DND-41 (cell line): ENCODE results near the gene HOXC6.

Experiments
- ATAC-seq: fragments of 200-7000 bp; cut with Tn5 transposase; 3 replicates; pipeline ENCODE4 v1.9.1; 2021; ENCODE audit warnings: low read depth; ENCODE audit not compliant: insufficient read depth
- DNase-seq: peaks from one replicate; pipeline ENCODE4 v3.0.0-alpha.2; 2020
- H2AFZ ChIP-seq: 2 replicates; pipeline ENCODE4 v1.6.0; 2012; ENCODE audit warnings: low read depth, low read length
- H3K27ac ChIP-seq: 2 replicates; pipeline ENCODE4 v1.5.1; 2012; ENCODE audit warnings: low read length, inconsistent platforms
- H3K27me3 ChIP-seq: fragments of 200-600 bp; sonication (generic); 2 replicates; pipeline ENCODE4 v1.6.0; 2012; ENCODE audit warnings: low read length, mild to moderate bottlenecking, inconsistent platforms; ENCODE audit not compliant: insufficient read depth, poor library complexity
- H3K36me3 ChIP-seq: 2 replicates; pipeline ENCODE4 v1.5.1; 2012; ENCODE audit warnings: low read length, inconsistent platforms; ENCODE audit not compliant: insufficient read depth
- H3K4me1 ChIP-seq: 2 replicates; pipeline ENCODE4 v1.5.1; 2012; ENCODE audit warnings: mild to moderate bottlenecking, low read length; ENCODE audit not compliant: insufficient read depth
- H3K4me2 ChIP-seq: 2 replicates; pipeline ENCODE4 v1.6.0; 2012; ENCODE audit warnings: mild to moderate bottlenecking, moderate library complexity, low read length, inconsistent platforms; ENCODE audit not compliant: insufficient read depth
- H3K4me3 ChIP-seq, 2 experiments: fragments of 200-600 bp in 1 of 2; shearing (Covaris generic) in 1 of 2; 2 replicates each; pipeline ENCODE4 v1.5.1; 2012 to 2016; ENCODE audit warnings: inconsistent platforms in 2 of 2, low read length in 2 of 2, mild to moderate bottlenecking in 2 of 2, low read depth in 1 of 2, moderate library complexity in 1 of 2
- H3K79me2 ChIP-seq: 2 replicates; pipeline ENCODE4 v1.6.0; 2012; ENCODE audit warnings: low read length, inconsistent platforms; ENCODE audit not compliant: insufficient read depth
- H3K9ac ChIP-seq: 2 replicates; pipeline ENCODE4 v1.6.0; 2012; ENCODE audit warnings: low read depth, mild to moderate bottlenecking, inconsistent platforms, low read length, moderate library complexity
- H3K9me3 ChIP-seq: 2 replicates; pipeline ENCODE4 v1.5.1; 2012; ENCODE audit warnings: low read length, moderate library complexity, mild to moderate bottlenecking, inconsistent platforms; ENCODE audit not compliant: insufficient read depth, severe bottlenecking
- H4K20me1 ChIP-seq: 2 replicates; pipeline ENCODE4 v1.6.0; 2012; ENCODE audit warnings: low read length; ENCODE audit not compliant: insufficient read depth
- EZH2 ChIP-seq: IDR thresholded peaks from 3 replicates; pipeline ENCODE4 v1.6.1; 2012; ENCODE audit warnings: borderline replicate concordance, low read depth, mild to moderate bottlenecking, moderate library complexity, low read length, inconsistent platforms; ENCODE audit not compliant: severe bottlenecking
- TF ChIP-seq, protein P1 (sequence below): IDR thresholded peaks from 2 replicates; pipeline ENCODE4 v1.5.1; 2012; ENCODE audit warnings: borderline replicate concordance, low read length, moderate library complexity, mild to moderate bottlenecking; ENCODE audit not compliant: poor library complexity, severe bottlenecking; ENCODE audit errors: extremely low read depth

HOXC6 gene

GRCh38 chr12:54055552-54055951 is 27.3 kb downstream of the HOXC6 start:
- peaks cover 42% of the 10 kb centered on the region for H3K27me3 ChIP-seq
- H3K4me3 ChIP-seq, result no peak overlapping the region
- TF ChIP-seq EZH2, result no peak
- TF ChIP-seq, protein P1, sequence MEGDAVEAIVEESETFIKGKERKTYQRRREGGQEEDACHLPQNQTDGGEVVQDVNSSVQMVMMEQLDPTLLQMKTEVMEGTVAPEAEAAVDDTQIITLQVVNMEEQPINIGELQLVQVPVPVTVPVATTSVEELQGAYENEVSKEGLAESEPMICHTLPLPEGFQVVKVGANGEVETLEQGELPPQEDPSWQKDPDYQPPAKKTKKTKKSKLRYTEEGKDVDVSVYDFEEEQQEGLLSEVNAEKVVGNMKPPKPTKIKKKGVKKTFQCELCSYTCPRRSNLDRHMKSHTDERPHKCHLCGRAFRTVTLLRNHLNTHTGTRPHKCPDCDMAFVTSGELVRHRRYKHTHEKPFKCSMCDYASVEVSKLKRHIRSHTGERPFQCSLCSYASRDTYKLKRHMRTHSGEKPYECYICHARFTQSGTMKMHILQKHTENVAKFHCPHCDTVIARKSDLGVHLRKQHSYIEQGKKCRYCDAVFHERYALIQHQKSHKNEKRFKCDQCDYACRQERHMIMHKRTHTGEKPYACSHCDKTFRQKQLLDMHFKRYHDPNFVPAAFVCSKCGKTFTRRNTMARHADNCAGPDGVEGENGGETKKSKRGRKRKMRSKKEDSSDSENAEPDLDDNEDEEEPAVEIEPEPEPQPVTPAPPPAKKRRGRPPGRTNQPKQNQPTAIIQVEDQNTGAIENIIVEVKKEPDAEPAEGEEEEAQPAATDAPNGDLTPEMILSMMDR, result no peak
- no peak overlapping the region for H3K27ac ChIP-seq
- no peak for DNase-seq
- no peaks in the 10 kb centered on the region for H3K79me2 ChIP-seq
- H3K9ac ChIP-seq, result no peak overlapping the region
- no peaks in the 10 kb centered on the region for H3K9me3 ChIP-seq
- H2AFZ ChIP-seq, result no peak overlapping the region
- no peak overlapping the region for H3K4me2 ChIP-seq
- ATAC-seq, result no peak
- H3K36me3 ChIP-seq, result no peaks in the 10 kb centered on the region
- H4K20me1 ChIP-seq, result no peaks in the 10 kb centered on the region
- H3K4me1 ChIP-seq, result 0 out of 2 replicates have a peak, but pooled peaks cover 6% of the 10 kb centered on the region

- H3K4me1 ChIP-seq, result 0 out of 2 replicates have a peak, but pooled peaks cover 6% of the 10 kb centered on the region
- peaks cover 42% of the 10 kb centered on the region for H3K27me3 ChIP-seq
Measured at GRCh38 chr12:54056110-54056509, 27.9 kb downstream of the HOXC6 start.

DNA sequence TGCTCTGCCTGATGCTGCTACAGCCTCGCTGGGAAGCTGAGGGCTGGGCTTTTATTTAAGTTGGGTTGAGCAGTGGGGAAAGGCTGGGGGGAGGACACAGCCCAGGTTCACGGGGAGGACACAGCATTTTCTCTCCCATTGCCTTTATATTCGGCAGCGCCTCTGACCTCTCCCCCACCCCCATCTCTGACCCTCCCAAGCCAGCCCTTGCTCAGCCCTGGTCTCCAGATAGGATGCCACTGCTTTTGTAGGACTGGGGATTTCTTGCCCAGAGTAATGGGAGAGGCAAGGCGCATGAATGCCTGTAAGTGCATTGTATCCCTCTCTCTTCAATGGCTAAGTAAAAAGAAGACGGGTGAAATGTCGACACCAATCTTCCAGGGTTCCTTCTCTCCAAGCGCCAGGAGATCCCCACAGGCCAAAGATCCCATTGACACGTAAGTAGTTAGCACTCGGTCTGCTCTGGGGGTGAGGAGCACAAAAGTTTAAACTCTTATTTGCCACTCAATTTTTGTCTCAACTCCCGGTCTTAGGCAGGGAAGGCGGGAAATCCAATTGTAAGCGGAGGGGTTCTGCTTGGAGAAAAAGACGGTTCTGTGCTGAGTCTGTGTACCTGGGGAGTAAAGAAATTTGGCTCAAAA is 30.0 kb downstream of the HOXC6 start:
- Histone ChIP-seq H3K4me2 (no peak overlapping the region), H3K9ac (no peak overlapping the region), H4K20me1 (no peaks in the 10 kb centered on the region), H3K4me3 (no peak overlapping the region), H3K79me2 (no peaks in the 10 kb centered on the region), H3K36me3 (no peaks in the 10 kb centered on the region), H2AFZ (no peak overlapping the region), H3K9me3 (no peaks in the 10 kb centered on the region), H3K27ac (no peak overlapping the region), H3K27me3 (peaks cover 57% of the 10 kb centered on the region), H3K4me1 (no peaks in the 10 kb centered on the region)
- DNase-seq (no peak), ATAC-seq (no peak)
- TF ChIP-seq EZH2, result no peak
- TF ChIP-seq, protein P1, result no peak

More at GRCh38 chr12:54056110-54056509, 27.9 kb downstream of the HOXC6 start:
- Histone ChIP-seq H3K4me3 (no peak overlapping the region), H3K9ac (no peak overlapping the region), H3K36me3 (no peaks in the 10 kb centered on the region), H3K9me3 (no peaks in the 10 kb centered on the region), H3K4me2 (no peak overlapping the region), H3K79me2 (no peaks in the 10 kb centered on the region), H3K27ac (no peak overlapping the region), H4K20me1 (no peaks in the 10 kb centered on the region), H2AFZ (no peak overlapping the region)
- ATAC-seq (no peak), DNase-seq (no peak)
- TF ChIP-seq EZH2, result no peak
- TF ChIP-seq, protein P1, result no peak
